HG03457 (cell line): Measurements from ENCODE around the gene OR5M11.
"Not testable (repeated sequence)": the region's sequence is repeated elsewhere in the genome, so short reads cannot be mapped to it uniquely, and the experiment has no call there.

Experiments used
- ATAC-seq: cut with Tn5 transposase; IDR thresholded peaks from one replicate; pipeline ENCODE4 v1.9.1; 2021; ENCODE audit warnings: moderate number of reproducible peaks; ENCODE audit not compliant: unreplicated experiment

Gene OR5M11

GRCh38 chr11:56543157-56543556 is at the start of gene OR5M11:
OR5M11 (minus strand) TSS chr11:56543257; CDS start chr11:56543257, 0 bp downstream.
- ATAC-seq: no peak

- ATAC-seq: not testable (repeated sequence)
Observed at GRCh38 chr11:56592088-56592717, 49.1 kb upstream of the OR5M11 start.

- ATAC-seq: no peak
Observed at GRCh38 chr11:56577621-56578020, 34.6 kb upstream of the OR5M11 start, which contains the start of gene OR5M10. OR5M10 (minus strand) TSS chr11:56577721; CDS start chr11:56577721, 0 bp downstream.

GRCh38 chr11:56558574-56558973 is 15.5 kb upstream of the OR5M11 start:
- no peak for ATAC-seq

- not testable (repeated sequence) for ATAC-seq
Observed at GRCh38 chr11:56554691-56555090, 11.6 kb upstream of the OR5M11 start.

GRCh38 chr11:56545531-56545930 is 2.5 kb upstream of the OR5M11 start:
- no peak for ATAC-seq

- no peak for ATAC-seq
Observed at GRCh38 chr11:56543739-56544138, 682 bp upstream of the OR5M11 start.

GRCh38 chr11:56533054-56533740 is 9.9 kb downstream of the OR5M11 start:
- no peak for ATAC-seq

- no peak for ATAC-seq
Observed at GRCh38 chr11:56531856-56532255, 11.2 kb downstream of the OR5M11 start.

- ATAC-seq: no peak
Observed at GRCh38 chr11:56522008-56522407, 21.0 kb downstream of the OR5M11 start.

GRCh38 chr11:56513280-56513679 is 29.8 kb downstream of the OR5M11 start:
- no peak for ATAC-seq

- ATAC-seq: no peak
Observed at GRCh38 chr11:56509439-56509838, 33.6 kb downstream of the OR5M11 start.

GRCh38 chr11:56497010-56497409 is 46.0 kb downstream of the OR5M11 start:
- no peak for ATAC-seq

GRCh38 chr11:56495117-56495516 is 47.9 kb downstream of the OR5M11 start:
- ATAC-seq: no peak
